ENCODE results near the gene IL17C.
A peak's percentile ranks its signal among the peaks of the same experiment; 100 is the strongest.

Gene IL17C

GRCh38 chr16:88646345-88647034, 8.1 kb downstream of the IL17C start:
- no peak for TF ChIP-seq CTCF (IDR thresholded peaks at IDR 0.05; ENCODE audit: borderline replicate concordance, insufficient read depth, low read depth, low read length)
- no peak overlapping the region for H3K4me3 ChIP-seq (ENCODE audit: low read depth, low read length)

- no peak for TF ChIP-seq CTCF (IDR thresholded peaks at IDR 0.05; ENCODE audit: borderline replicate concordance, insufficient read depth, low read depth, low read length)
- H3K4me3 ChIP-seq (ENCODE audit: low read depth, low read length), result no peak overlapping the region
Observed at GRCh38 chr16:88647178-88648070, 9.1 kb downstream of the IL17C start.

DNA sequence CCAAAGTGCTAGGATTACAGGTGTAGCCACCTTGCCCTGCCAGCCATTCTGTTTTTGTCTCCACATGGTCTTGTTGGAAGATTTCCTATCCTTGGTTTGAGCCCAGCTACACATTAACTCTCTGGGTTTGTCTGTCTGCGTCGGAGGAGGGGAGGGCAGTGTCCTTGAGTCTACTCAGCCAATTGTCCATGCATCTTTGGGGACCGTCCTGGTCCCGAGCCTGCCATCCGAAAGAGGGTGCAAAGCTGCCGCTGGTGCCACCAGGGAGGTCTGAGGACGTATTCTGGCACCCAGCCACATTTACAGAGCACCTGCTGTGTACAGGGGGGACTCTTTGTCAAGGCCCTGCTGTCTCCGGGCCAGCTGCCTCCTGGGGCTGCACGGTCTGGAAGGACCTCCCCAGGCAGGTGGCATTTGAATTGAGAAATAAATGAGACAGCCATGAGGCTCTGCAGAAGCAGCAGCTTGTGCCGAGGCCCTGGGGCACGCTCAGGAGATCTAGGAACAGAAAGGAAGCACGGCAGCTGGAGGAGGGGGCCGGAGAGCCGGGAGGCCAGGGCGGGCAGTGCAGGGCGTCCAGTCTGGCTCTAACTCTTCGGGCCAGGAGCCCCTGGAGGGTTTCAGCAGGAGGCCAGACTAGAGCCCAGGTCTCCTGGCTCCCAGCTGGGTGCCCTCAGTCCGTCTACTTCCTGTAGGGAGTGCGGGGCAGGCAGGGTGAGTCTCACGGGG, 11.0 kb downstream of the IL17C start:
- peak overlapping the region; percentile 97 for H3K4me3 ChIP-seq (ENCODE audit: low read depth, low read length)
- no peak for TF ChIP-seq CTCF (IDR thresholded peaks at IDR 0.05; ENCODE audit: borderline replicate concordance, insufficient read depth, low read depth, low read length)

- peak overlapping the region; percentile 97 for H3K4me3 ChIP-seq (ENCODE audit: low read depth, low read length)
- TF ChIP-seq CTCF (IDR thresholded peaks at IDR 0.05; ENCODE audit: borderline replicate concordance, insufficient read depth, low read depth, low read length), result no peak
Observed at GRCh38 chr16:88649924-88650748, 11.8 kb downstream of the IL17C start.

GRCh38 chr16:88650749-88651275, 12.4 kb downstream of the IL17C start, which contains the start of gene CYBA:
Gene CYBA, minus strand, starts transcription at chr16:88651053. Its CDS starts 40 bp downstream, at chr16:88651013.
- peak within 1 kb of the TSS; percentile 97 for H3K4me3 ChIP-seq (ENCODE audit: low read depth, low read length)
- TF ChIP-seq CTCF (IDR thresholded peaks at IDR 0.05; ENCODE audit: borderline replicate concordance, insufficient read depth, low read depth, low read length), result no peak

Measured in GM12875 (cell line).